ENCODE data around the gene DOK4.

- TF ChIP-seq CTCF (IDR thresholded peaks at IDR 0.05): no peak
- TF ChIP-seq POLR2AphosphoS5 (IDR thresholded peaks at IDR 0.05): no peak
- TF ChIP-seq POLR2A (IDR thresholded peaks at IDR 0.05): no peak
Measured at GRCh38 chr16:57513371-57514102, 27.2 kb upstream of the DOK4 start.
